Activated effector memory CD4-positive, alpha-beta T cell treated with Interleukin-2 at 50 U/mL for 16 hours (primary cell): Measurements from ENCODE around the gene ZNF681.
A peak's percentile ranks its signal among the peaks of the same experiment; 100 is the strongest.
"Not testable (repeated sequence)": the region's sequence is repeated elsewhere in the genome, so short reads cannot be mapped to it uniquely, and the experiment has no call there.

Experiments used
- DNase-seq: peaks from one replicate; pipeline ENCODE4 v3.0.0-alpha.2; 2020

ZNF681 gene

DNA sequence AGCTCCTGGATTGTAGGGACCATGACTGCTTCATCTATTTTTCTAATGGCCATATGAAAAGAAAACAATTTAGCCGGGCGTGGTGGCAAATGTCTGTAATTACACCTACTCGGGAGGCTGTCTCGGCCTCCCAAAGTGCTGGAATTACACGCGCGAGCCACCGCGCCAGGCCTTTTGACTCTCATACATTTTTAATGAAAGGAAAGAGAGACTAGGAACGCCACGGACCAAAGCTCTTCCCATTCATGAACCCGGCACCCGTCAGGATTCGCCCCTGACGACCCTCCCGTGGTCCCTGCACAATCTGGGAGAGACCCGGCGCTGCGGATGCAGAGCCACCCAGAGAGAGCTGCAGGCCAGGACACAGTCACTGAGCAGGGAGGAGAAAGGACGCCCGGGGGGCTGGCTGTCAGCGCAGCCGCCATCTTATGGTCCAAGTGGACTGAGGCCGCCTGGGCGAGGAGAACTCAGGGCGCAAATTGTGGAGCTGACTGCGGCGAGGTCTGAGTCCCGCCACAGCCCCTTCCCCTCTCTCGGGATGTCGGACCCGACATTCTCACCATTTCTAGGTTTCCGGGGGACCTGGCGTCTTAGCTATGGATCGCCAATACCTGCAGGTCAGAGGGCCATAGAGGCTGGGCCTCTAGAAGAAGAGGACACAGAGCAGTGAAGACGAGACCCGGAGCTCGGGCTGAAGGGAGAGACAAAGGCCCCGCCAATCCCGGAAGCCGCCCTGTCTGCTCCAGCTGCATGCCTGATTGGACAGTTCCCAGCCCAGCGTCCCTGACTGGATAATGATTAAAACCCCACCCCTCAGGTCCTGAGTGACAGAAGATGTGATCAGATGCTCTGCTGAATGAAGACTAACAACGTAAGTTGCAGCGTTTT, at the start of gene ZNF681:
ZNF681 (minus strand) TSS at position 705 of the 888 bp plus-strand sequence; CDS start at position 563, 142 bp downstream.
- peak; percentile 76 for DNase-seq

DNA sequence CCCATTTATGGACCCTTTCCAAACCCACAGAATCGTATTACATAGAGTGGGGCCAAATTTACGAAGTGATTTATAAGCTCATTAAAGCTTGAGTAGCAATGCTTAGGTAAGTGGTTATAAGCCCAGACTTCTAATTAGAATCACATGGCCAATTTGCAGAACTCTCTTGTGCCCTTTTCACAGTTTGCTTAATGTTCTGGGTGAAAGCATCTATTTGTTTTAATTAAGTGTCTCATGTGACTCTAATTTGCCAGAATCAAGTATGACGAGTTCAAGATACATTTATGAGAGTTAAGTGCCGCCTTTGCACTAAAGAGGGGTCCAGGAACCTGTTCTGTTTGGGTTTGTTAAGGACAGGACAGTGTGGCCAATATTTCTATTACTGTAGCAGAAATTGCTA, 46.0 kb upstream of the ZNF681 start:
- DNase-seq = no peak

DNA sequence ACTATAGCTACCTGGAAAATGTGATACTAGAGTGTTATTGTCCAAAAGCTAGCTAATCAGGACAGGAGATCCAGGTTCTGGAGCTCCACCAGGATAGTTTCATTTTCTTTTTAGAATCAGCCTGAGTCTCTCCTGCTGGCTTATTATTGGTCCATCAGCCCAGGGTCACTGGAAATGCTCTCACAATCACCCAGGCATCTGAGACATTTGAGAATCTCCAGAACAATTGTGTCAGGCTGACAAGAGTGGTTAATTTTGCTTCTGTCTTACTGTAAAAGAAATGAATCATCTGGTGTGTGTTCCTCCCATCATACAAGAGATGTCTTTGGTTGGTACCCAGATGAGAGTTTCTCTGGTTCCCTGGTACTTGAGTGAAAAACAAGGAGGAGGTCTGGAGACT, 43.6 kb upstream of the ZNF681 start:
- no peak for DNase-seq

DNA sequence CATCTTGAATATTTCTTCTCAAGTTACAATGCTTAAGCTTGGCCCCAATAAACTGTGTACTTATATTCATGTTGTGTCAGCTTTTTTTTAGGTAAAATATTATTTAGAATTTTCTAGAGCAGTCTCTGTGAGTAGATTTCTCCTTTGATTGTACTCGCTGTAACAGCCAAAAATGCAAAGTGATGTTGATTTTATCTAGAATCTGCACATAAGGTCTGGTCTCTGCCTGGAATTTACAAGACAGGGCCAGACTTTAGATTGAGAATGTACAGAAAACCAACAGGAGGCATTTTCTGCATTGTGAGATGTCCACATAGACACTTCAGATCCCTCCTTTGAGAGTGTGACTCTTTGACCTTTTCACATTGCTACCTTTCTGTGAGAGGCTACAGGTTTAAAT, 43.1 kb upstream of the ZNF681 start:
- DNase-seq = no peak

DNA sequence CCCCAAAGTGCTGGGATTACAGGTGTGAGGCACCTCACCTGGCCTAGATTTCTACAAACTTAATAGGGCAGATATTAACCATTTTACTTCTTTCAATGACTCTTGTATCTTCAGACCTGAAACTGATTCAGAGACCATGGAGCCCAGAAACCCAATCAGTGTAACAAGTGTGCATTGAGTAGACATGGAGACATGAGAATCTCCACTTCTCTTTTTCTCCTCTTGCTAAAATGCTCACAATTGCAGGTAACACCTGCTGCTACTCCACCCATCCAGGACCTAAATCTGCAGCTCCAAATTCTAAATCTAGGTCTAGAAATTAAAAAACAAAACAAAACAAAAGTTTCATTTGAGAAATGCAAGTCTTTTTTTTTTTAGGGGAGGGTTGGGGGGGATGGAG, 42.2 kb upstream of the ZNF681 start:
- no peak for DNase-seq

DNA sequence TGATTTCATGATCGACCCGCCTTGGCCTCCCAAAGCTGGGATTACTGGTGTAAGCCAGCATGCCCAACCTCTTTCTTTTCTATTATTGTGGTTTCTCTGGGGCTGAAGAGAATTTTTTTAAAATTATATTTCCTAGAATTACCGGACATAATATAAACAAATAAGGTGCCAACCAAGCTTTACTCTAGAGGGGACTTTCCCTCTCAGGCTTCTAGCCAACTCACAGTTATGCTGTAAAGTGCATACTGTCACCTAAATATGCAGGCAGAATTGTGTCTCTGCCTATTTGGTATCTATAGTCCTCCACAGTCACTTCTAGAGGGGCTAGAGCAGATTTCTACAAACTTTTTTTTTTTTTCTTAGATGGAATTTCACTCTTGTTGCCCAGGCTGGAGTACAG, 41.6 kb upstream of the ZNF681 start:
- DNase-seq = no peak

DNA sequence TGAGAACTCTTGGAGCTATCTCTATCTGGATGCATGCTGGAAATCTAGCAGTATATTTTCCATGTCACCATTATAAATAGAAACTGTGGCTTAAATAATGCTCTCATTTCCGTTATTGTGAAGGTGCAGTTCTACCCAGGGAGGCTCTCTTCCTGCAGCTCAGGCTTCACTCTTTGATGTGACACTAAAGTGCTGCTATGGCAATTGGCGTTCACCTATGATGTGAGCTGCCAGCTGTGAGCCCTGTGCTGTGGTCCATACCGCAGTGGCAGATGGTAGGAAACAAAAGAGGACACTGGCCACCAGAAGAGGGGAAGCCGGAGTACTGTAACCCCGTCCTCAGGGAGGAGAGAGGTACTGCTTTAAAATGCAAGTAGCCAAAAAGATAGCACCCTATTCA, 40.6 kb upstream of the ZNF681 start:
- DNase-seq = peak; percentile 9

DNA sequence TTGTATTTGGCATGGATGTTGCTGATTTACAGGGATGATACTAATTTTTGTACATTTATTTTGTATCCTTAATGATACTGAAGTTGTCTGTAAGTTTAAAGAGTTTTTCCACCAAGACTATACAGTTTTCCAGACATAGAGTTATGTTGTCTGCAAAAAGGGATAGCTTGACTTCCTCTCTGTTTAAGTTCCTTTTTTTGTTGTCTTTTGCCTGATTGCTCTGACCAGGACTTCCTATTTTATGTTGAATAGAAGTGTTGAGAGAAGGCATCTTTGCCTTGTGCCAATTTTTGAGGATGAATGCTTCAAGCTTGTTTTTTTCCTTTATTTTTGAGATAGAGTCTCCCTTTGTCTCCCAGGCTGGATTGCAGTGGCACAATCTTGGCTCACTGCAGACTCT, 36.8 kb upstream of the ZNF681 start:
- DNase-seq = no peak

DNA sequence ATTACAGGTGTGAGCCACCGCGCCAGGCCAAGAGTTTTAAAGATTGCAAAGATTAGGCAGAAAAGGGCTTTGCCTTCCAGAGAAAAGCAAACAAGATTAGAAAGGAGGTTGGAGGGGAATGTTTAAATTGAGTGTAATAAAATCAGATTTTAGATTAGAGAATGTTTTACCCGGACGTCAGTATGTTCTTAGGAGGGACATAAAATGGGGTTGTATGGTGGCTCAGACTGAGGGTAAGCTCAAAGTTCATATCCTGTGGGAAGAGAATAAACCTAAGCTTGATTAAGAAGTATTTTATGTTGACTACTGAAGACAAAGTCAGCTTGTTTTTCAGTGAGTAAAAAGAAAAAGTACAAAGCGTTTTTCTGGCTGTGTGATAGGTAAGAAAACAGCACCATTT, 34.1 kb upstream of the ZNF681 start:
- no peak for DNase-seq

DNA sequence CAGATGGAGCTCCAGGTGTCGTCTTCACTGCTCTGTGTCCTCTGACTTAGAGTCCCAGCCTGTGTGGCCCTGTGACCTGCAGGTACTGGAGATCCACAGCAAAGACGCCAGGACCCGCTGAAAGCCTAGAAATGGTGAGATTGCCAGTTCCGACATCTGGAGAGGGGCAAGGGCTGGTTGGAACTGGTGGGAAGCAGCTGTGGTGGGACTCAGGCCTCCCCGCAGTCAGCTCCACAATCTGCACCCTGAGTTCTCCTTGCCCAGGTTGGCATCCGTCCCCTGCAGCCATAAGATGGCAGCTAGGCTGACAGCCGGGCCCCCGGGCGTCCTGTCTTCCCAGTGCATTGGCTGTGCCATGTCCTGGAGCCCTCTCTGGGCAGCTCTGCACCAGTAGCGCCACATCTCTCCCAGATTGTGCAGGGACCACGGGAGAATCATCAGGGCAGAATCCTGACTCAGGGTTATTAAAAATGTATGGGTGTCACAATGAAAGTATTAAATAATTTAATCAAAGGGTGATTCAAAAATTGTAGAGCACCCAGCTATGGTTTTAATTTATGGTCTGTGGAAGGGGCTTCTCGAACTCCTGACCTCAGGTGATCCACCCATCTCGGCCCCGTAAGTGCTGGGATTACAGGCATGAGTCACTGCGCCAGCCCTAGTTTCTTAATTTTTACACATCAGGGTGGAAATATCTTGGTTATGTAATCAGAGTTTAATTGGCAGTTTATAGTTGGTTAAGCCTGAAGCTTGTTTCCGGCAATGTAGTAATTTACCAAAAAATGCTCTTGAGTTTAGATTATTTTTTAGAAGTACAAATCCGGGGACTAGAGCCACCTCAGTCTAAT, 32.2 kb upstream of the ZNF681 start:
- DNase-seq = no peak

DNA sequence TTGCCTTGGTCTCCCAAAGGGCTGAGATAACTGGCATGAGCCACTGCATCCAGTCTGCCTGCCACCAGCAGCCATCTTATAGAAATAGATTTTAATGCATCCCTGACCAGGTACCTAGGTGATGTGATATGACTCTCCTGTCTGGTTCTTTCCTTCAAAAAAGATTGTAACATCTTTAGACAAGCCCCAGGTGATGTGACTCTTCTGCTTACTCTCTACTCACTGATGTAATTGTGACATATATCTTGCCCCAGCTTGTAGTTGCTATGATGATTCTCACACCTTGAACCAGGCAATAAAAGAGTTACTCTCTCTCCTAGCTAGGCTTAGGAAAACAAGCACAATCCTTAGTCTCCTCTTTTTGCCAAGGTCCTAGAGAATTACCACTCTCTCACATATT, 30.6 kb upstream of the ZNF681 start:
- no peak for DNase-seq

DNA sequence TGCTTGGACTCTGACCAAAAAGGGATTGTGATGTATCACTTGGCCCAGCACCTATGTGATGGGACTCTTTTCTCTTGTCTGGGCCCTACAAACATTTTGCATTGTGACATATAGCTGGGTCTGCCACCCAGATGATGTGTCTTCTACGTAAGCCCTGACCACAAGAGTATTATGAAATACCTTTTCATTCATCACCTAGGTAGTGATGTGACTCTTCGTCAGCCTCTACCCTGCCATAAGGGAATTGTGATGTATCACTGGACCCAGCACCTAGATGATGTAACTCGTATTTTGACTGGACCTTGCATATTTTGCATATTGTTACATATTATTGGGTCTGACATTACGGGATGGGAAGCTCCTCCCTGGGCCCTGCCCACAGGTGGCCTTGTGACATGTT, 29.7 kb upstream of the ZNF681 start:
- DNase-seq = no peak

DNA sequence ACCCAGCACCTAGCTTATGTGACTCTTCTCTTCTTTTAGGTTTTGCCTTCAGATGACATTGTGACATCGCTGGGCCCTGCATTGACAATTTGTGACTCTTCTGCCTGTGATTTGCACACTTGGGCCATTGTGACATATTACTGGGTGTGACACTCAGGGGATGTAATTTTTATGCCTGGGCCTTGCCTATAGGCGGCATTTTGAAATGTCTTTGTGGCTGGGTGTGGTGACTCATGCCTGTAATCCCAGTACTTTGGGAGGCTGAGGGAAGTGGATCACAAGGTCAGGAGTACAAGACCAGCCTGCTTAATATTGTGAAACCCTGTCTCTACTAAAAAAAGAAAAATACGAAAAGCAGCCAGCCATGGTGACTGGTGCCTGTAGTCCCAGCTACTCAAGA, 28.4 kb upstream of the ZNF681 start:
- no peak for DNase-seq

DNA sequence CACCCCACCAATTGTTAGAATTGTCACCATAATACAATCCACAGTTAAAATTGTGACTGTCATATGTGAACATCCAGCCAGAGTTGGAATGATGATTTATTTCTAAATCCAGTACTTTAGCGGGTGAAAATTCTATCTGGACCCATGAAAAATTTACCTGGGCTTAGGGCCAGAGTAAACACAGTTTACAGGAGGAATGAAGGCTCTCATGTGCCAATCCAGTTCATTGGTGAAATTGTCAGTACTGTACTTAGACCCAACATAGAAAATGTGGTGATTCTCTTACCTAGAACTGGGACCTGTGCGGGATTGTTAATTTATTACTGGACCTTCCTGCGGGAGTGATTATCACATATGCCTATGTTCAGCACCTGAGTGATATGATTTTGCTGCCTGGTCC, 27.3 kb upstream of the ZNF681 start:
- no peak for DNase-seq

DNA sequence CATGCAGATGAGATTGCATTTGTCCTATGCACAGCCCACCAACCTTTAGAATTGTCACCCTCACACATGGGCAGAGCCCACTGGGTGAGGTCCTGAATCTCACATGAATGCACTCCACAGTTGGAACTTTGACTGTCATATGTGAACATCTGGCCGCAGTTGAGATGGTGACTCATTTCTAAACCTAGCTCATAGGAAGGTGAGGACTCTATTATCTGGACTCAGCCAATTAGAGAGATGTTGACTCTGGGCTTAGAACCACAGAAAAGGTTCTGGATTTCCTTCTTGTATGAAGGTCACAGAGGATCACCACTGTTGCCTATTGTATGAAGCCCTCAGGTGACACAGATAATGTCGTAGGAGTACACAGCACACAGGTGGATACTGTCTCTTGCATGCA, 25.6 kb upstream of the ZNF681 start:
- DNase-seq = no peak

DNA sequence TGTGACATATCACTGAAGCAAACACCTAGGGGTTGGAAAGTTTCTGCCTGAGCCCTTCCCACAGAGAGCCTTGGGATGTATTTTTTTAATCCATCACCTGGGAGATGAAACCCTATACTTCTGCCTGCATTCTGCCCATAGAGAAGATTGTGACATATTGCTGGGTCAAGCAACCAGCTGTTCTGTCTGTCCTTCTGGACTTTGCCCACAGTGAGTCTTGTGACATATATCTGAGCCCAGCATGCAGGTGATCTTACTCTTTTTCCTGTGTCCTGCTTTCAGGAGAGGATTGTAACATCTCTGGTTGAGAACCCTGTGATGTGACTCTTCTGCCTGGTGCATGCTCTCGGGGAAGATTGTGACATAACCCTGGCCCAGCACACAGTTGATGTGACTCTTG, 24.9 kb upstream of the ZNF681 start:
- no peak for DNase-seq

DNA sequence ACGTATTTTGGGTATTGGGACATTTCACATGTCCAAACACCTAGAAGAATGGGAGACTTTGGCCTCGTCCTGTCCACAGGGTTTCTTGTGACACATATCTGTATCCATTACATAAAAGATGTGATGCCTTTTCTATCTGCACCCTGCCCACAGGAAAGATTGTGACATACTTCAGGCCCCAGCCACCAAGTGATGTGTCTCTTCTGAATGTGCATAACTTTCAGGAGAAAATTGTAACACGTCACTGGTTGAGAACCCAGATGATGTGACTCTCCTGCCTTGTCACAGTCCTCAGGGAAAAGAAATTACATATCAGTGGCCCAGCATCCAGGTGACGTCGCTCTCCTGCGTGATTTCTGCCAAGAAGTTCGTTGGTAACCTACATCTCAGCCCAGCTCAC, 21.0 kb upstream of the ZNF681 start:
- DNase-seq = no peak

DNA sequence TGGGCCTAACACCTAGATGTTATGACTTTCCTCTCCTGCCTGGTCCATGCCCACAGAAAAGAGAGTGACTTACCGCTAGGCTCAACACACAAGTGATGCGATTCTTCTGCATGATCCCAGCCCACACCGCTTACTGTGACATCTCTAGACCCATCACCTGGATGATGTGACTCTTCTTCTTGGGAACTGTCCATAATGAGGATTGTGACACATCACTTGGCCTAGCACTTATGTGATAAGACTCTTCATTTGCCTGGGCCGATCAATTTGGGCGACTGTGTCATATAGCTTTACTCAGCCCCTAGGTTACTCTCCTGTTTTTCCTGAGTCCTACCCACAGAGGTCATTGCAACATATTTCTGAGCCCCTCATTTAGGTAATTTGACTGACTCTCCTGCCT, 19.9 kb upstream of the ZNF681 start:
- DNase-seq = no peak

DNA sequence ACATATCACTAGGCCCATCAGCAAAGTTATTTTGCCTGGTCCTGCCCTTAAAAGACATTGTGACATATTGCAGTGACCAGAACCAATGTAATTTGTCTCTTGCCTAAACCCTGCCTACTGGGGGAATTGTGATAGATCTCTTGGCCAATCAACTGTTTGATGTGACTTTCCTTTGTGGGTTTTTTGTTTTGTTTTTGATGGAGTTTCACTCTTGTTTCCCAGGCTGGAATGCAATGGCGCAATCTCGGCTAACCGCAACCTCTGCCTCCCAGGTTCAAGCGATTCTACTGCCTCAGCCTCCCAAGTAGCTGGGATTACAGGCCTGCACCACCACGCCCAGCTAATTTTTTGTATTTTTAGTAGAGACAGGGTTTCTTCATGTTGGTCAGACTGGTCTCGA, 19.3 kb upstream of the ZNF681 start:
- DNase-seq = not testable (repeated sequence)

DNA sequence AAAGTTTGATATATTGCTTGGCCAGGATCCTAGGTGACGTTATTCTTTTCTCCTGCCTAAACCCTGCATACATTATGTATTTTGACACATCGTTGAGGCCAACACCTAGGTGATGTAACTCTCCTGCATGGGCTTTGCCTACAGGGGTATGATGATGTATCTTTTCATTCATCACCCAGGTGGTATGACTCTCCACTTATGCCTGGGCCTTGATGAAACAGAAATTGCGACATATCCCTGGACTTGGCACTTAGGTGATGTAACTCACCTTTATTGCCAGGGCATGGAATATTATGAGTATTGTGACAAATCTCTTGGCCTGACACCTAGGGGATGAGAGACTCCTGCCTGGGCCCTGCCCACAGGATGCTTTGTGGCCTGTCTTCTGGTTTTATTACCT, 18.5 kb upstream of the ZNF681 start:
- no peak for DNase-seq

DNA sequence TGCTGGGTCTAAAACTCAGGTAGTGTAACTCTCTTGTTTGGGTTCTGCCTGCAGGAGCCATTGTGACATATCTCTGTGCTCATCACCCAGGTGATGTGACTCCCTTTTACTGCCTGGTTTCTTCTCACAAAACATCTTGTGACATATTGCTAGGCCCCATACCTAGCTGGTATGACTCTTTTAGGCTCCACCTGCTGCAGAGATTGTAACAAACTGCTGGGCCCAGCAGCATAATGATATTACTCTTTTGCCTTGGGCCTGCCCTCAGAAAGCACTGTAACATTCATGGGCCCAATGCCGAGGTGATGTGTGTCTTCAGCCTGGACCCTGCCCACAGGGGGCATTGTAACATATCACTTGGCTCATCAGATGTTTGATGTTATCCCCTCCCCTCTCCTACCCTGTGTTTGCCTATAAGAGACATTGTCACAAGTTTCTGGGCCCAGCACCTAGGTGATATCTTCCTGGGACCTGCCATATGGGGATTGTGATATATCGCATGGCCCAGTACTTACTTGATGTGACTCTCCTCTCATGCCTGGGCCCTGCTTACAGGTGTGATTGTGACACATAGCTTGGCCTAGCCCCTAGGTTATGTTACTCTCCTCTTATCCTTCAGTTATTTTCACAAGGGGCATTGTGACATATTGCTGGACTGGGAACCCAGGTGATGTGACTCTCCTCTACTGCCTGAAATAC, 18.0 kb upstream of the ZNF681 start:
- DNase-seq = no peak

DNA sequence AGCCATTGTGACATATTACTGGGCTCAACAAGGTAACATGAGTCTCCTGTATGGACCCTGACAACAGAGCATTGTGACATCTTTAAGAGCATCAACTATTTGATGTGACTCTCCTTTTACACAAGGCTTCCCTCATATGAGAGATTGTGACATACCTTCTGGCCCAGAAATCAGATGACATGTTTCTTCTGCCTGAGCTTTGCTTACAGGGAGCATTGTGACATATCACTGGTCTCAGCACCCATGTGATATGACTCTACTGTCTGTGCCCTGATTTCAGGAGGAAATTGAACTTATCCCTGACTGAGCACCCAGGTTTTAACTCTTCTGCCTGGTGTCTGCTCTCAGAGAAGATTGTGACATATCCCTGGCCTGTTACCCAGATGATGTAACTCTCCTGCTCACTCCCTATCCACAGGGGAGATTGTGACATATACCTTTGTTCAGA, 15.9 kb upstream of the ZNF681 start:
- no peak for DNase-seq

DNA sequence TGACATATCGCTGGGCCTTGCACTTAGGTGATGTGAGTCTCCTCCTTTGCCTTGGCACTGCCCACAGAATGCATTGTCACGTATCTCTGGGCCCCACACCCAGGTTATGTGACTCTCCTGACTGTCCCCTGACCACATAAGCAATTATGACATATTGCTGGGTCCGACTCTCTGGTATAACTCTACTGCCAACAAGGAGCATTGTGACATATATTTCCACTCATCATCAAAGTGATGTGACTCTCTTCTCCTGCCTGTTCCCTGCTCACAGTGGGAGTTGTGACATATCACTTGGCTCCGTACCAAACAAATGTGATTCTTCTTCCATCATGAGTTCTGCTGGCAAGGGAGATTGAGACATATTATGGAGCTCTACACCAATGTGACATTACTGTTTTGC, 15.4 kb upstream of the ZNF681 start:
- DNase-seq = no peak

DNA sequence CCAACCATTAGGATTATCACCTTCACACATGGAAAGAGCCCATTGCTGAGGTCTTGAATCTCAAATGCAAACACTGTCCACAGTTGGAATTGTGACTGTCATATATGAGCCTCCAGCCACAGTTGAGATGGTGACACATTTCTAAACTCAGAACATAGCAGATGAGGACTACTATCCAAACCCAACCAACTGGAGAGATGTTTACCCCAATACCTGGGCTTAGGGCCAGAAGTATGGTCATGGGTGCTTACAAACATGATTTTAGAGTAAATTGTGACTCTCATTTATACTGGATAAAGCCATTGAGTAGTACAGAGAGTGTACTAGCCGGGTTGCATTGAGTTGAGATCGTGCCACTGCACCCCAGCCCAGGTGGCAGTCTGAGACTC, 14.0 kb upstream of the ZNF681 start:
- no peak for DNase-seq
